Skeletal muscle cell (primary cell): ENCODE measurements around the gene HCST.
A peak's percentile ranks its signal among the peaks of the same experiment; 100 is the strongest.
"Not testable (repeated sequence)": the region's sequence is repeated elsewhere in the genome, so short reads cannot be mapped to it uniquely, and the experiment has no call there.

Experiments
- DNase-seq: peaks from one replicate; pipeline ENCODE4 v3.0.0-alpha.2; 2010; ENCODE audit warnings: low read depth
- H3K4me3 ChIP-seq: 2 replicates; pipeline ENCODE4 v1.5.1; 2011; ENCODE audit warnings: low read depth, mild to moderate bottlenecking, control low read depth, low read length, moderate library complexity

The HCST gene

GRCh38 chr19:35901055-35901644 is 1.2 kb upstream of the HCST start:
- no peak overlapping the region for H3K4me3 ChIP-seq
- DNase-seq: no peak

DNA sequence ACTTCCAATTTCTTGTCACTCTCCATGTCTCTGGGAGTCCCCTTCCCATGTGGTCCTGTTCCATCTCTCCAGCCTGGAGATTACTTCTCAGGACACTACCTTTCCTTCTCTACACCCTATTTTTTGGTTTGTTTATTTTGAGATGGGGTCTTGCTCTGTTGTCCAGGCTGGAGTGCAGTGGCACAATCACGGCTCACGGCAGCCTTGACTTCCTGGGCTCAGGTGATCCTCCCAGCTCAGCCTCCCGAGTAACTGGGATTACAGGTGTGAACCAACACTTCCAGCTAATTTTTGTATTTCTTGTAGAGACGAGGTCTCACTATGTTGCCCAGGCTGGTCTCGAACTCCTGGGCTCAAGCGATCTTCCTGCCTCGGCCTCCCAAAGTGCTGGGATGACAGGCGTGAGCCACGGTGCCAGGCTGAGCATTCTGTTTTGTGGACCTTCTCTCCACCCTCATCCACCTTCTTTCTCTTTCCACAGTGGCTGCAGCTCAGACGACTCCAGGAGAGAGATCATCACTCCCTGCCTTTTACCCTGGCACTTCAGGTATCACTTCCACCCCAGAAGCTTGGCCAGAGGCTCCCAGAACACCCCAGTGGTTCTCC is 644 bp downstream of the HCST start:
- peak overlapping the region; percentile 21 for H3K4me3 ChIP-seq
- no peak for DNase-seq

DNA sequence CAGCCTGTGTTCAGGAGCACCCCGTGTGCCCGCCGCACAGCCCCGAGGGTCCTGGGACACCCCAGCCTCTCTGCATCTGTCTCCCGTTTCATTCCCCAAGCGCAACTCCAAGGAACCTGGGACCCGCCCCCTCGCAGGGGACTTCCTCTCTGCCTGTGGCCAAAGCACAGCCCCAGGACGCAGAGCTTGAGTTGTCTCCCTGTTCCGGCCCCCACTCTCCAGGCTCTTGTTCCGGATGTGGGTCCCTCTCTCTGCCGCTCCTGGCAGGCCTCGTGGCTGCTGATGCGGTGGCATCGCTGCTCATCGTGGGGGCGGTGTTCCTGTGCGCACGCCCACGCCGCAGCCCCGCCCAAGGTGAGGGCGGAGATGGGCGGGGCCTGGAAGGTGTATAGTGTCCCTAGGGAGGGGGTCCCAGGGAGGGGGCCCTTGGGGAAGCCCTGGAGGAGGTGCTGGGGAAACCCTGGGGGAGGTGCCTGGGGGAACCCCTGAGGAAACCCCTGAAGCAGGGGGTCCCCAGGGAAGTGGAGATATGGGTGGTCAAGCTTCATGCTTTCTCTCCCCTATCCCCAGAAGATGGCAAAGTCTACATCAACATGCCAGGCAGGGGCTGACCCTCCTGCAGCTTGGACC is 1.3 kb downstream of the HCST start:
- peak overlapping the region; percentile 21 for H3K4me3 ChIP-seq
- DNase-seq: peak; percentile 36

DNA sequence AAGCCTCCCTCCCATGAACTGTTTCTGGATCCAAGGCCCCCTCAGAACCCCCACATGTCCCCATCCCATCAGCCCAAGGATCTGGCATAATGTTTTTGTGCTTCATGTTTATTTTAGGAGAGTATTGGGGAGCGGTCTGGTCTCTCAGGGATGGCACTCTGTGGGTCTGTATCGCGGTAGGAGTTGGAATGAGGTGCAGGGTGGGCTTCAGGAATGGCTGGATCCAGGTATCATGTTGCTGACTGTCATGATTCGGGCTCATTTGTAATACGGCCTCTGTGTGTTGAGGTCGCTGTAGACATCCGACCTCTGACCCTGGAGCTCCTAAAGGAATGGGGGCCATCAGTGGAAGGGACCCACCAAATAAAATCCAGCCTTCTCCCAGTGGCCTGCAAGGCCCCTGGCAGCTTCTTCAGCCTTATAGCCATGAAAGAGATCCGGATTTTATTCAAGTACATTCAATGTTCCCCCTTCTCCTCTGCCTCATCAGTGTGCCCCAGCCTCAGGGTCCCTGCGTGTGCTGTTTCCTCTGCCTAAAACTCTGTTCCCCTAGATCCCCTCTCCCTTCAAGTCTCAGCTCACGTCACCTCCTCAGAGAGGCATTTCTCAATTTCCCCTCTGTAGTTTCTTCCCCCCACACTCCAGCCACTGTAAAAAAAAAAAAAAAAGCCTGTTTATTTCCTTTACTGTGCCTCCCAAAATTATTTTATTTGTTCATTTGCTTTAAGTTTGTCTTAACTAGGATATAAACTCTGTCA is 2.2 kb downstream of the HCST start:
- H3K4me3 ChIP-seq: no peak overlapping the region

DNA sequence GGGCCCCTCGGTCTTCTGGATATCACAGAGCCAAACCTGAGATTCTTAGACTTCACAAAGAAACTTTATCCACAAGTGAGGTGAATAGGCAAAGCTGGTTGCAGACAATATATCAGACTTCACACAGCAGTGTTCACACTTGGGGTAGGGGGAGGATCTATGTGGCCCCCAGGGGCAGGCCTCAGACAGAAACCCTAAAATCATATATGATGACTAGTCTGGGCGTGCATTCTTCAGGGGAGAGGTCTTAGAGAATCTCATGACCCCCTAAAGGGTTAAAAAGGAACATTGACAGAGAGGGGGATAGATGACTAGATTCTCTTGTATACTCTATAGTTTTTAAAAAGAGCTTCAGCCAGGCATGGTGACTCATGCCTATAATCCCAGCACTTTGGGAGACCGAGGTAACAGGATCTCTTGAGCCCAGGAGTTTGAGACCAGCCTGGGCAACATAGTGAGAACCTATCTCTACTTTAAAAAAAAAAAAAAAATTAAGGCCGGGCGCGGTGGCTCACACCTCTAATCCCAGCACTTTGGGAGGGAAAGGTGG is 2.9 kb downstream of the HCST start:
- no peak overlapping the region for H3K4me3 ChIP-seq
- DNase-seq: no peak

More for the DNA sequence above, 2.2 kb downstream of the HCST start:
- DNase-seq: no peak

GRCh38 chr19:35907377-35907745 is 5.0 kb downstream of the HCST start:
- DNase-seq: no peak
- H3K4me3 ChIP-seq: no peak overlapping the region

- DNase-seq: no peak
- H3K4me3 ChIP-seq: no peak within 1 kb of the TSS
Observed at GRCh38 chr19:35908010-35908441, 5.7 kb downstream of the HCST start, which contains the start of gene TYROBP. TYROBP (minus strand) TSS chr19:35908295; CDS start chr19:35908228, 67 bp downstream.

DNA sequence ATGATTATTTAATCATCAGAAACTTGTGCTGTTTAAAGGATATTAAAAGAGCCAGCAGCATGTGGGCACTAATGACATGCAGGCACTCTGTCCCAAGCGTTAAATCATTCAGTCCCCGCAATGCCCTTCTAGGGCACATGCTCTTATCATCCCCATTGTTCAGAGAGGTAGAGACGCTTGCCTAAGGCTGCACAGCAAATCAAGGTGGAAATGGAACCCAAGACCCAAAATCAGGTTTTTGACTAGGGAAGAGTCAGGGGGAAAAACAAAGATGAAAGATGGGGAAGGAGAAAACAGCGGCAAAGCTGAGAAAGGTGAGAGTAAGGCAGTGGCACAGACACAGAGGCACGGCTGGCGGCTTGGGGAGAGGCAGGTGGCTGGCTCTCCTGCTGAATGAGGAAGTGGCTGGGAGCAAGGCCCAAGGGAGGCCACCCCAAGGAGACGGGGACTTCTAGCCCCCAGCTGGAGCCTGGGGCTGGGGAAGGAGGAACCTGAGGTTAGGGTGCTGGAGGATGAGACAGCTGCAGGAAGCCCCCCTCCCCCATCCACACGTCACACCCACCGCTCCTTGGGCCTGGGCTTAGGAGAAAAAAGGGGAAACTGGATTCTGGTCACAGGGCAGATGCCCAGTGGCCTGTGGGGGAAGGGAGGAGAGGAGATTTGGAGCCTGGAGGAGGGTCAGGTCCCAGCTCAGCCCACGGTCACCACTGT is 6.8 kb downstream of the HCST start:
- H3K4me3 ChIP-seq: no peak overlapping the region
- no peak for DNase-seq

DNA sequence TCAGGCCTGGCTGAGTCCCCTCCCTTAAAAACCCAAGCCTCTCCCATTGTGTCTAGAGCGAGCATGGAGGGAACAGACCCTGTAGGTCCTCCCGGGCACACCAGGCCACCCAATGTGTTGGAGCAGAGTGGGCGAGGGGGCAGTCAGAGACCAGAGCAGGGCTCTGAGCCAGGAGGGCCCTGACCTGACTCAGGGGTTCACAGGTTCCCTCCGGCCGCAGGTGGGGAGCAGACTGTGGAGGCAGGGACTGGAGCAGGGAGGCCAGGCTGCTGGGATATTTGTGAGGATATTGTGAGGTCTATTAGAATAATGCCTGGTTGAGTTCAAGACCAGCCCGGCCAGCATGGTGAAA is 7.3 kb downstream of the HCST start:
- no peak for DNase-seq
- H3K4me3 ChIP-seq: no peak overlapping the region

DNA sequence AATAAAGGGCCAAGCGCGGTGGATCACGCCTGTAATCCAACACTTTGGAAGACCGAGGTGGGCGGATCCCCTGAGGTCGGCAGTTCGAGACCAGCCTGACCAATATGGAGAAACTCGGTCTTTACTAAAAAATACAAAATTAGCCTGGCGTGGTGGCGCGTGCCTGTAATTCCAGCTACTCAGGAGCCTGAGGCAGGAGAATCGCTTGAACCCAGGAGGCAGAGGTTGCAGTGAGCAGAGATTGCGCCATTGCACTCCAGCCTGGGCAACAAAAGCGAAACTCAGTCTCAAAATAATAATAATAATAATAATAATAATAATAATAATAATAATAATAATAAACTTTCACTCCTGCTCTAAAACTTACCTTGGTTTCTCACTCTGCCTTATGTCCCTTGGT is 8.0 kb downstream of the HCST start:
- not testable (repeated sequence) for DNase-seq, H3K4me3 ChIP-seq

- no peak overlapping the region for H3K4me3 ChIP-seq
- no peak for DNase-seq
Observed at GRCh38 chr19:35911173-35911572, 8.8 kb downstream of the HCST start.

DNA sequence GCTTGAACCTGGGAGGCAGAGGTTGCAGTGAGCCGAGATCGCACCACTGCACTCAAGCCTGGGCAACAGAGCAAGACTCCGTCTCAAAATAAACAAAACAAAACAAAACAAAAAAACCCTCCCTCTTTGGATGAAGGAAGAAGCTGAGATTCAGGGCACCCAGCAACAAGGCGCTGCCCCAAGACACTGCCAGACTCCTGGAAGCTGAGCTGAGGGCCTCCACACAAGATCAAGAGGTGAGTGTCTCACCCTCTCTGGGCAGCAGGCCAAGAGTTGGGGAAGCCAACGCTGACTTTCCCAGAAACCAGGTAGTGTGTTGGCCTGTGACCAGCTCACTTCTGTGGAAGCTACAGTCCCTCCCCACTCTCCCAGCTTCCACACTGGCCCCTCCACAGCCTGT is 9.5 kb downstream of the HCST start:
- no peak overlapping the region for H3K4me3 ChIP-seq
- DNase-seq: no peak

GRCh38 chr19:35913589-35913988 is 11.3 kb downstream of the HCST start:
- no peak overlapping the region for H3K4me3 ChIP-seq
- DNase-seq: no peak

DNA sequence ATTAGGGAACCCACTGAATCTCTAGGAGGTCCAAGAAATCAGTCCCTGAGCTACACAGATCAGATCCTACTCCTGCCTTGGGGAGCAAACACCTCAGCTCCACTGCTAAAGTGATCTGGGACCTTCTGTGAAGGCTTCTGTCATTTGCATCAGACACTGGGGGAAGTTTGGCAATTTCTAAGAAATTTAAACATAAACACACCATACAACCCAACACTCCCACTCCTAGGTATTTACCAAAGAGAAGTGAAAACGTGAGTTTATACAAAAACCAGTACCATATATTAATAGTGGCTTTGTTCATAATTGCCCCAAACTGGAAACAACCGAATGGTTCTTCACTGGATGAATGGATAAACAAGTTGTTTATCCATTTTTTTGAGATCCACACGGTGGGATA is 13.1 kb downstream of the HCST start:
- H3K4me3 ChIP-seq: no peak overlapping the region
- DNase-seq: no peak

- no peak overlapping the region for H3K4me3 ChIP-seq
Observed at GRCh38 chr19:35919306-35919705, 17.0 kb downstream of the HCST start.

DNA sequence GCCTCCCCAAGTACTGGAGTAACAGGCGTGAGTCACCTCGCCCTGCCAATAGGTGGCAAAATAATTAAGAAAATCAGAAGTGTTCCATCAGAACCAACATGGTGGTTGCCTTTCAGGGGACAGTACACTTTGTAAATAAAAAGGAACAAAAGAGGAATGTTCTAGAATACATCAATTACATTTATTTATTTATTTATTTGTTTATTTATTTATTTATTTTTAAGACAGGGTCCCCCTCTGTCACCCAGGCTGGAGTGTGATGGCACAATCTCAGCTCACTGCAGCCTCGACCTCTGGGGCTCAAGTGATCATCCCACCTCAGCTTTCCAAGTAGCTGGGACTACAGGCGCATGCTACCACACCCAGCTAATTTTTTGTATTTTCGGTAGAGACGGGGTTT is 18.7 kb downstream of the HCST start:
- DNase-seq: no peak
- H3K4me3 ChIP-seq: no peak overlapping the region

More at GRCh38 chr19:35919306-35919705, 17.0 kb downstream of the HCST start:
- DNase-seq: no peak

GRCh38 chr19:35925501-35925900 is 23.2 kb downstream of the HCST start:
- no peak for DNase-seq
- no peak overlapping the region for H3K4me3 ChIP-seq

DNA sequence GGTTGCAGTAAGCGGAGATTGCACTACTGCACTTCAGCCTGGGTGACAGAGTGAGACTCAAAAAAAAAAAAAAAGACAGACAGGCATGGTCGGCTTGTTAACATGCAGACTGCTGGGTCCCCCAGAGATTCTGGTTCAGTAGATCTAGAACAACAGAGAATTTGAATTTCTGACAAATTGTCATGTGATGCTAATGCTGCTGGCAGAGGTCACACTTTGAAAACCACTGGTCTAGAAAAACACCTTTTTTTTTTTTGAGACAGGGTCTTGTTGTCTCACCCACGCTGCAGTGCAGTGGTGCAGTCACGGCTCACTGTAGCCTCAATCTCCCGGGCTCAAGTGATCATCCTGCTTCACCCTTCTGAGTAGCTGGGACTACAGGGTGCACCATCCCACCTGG is 26.2 kb downstream of the HCST start:
- DNase-seq: no peak
- H3K4me3 ChIP-seq: no peak overlapping the region

GRCh38 chr19:35929876-35930275 is 27.5 kb downstream of the HCST start:
- no peak for DNase-seq

More at GRCh38 chr19:35929876-35930275, 27.5 kb downstream of the HCST start:
- no peak overlapping the region for H3K4me3 ChIP-seq
